Measurements from ENCODE around the gene ZSWIM5. TPM values are rescaled to one million over a fixed set of nuclear protein-coding genes. Genes with fewer than 3 reads are reported as not detected.
"Not testable (repeated sequence)": the region's sequence is repeated elsewhere in the genome, so short reads cannot be mapped to it uniquely, and the experiment has no call there.

Gene ZSWIM5
- total RNA-seq, 2 donors from 2014 or later: 3.6 to 4.4 TPM

DNA sequence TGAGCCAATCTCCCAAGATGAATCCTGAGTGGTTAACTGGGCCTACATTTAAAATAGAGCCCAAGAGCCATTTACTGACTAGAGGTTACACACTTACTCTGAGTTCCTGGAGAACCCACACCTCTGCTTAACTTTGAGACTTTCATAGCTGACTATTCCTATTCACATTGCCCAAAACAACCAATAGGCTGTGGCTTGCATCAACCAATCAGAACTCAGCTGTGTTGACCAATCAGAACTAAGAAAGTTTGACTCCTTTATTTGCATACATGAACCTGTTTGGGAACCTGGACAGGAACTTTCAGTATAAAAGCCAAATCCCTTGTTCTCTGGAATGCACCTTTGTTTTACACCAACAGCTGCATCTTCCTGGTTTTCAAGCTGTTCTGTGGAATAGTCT, 9.5 kb downstream of the ZSWIM5 start:
- ATAC-seq (no peak), DNase-seq (no peak)
- Histone ChIP-seq H3K27ac (no peak overlapping the region), H3K4me3 (no peak overlapping the region), H3K27me3 (no peaks in the 10 kb centered on the region), H3K36me3 (replicated peaks in 1 of 2; ENCODE audit: insufficient read depth in 1 of 2, low read depth in 2 of 2) (no peaks in the 10 kb centered on the region), H3K4me1 (no peaks in the 10 kb centered on the region), H3K9me3 (no peaks in the 10 kb centered on the region)
- no peak for TF ChIP-seq POLR2A (IDR thresholded peaks at IDR 0.05)
- TF ChIP-seq CTCF (IDR thresholded peaks at IDR 0.05): no peak
- intact Hi-C loops (cut with DNase I): no loop called here

DNA sequence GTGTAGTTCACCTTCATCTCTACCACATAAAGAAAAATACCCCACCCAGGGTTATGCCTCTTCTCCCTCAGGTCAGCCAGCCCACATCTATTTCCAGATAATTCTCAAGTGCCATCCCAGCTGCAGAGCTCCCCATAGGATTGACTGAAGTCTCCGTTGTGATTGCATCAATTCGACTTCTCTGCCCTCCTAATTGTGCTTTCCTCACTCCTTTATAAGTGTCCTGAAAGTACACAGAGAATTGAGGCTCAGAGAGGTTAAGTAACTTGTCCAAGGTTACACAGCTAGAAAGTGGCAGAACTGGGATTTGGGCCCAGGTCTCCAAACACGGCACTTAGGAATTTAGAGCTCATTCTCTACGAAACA, 15.0 kb downstream of the ZSWIM5 start:
- Histone ChIP-seq H3K36me3 (replicated peaks in 1 of 2; ENCODE audit: insufficient read depth in 1 of 2, low read depth in 2 of 2) (no peaks in the 10 kb centered on the region), H3K9me3 (no peaks in the 10 kb centered on the region), H3K27me3 (no peaks in the 10 kb centered on the region), H3K4me1 (no peaks in the 10 kb centered on the region), H3K4me3 (no peak overlapping the region), H3K27ac (no peak overlapping the region)
- ATAC-seq: no peak
- no peak for DNase-seq
- TF ChIP-seq CTCF (IDR thresholded peaks at IDR 0.05) (no peak), POLR2A (IDR thresholded peaks at IDR 0.05) (no peak)
- intact Hi-C loops (cut with DNase I): no loop called here
- WGBS, 2 donors: 80 to 85% methylated on average over 4 of the region's 4 CpGs

- no peak for ATAC-seq
- no peak overlapping the region for H3K4me3 ChIP-seq
- no peak for DNase-seq
- H3K9me3 ChIP-seq: no peaks in the 10 kb centered on the region
- no peaks in the 10 kb centered on the region for H3K36me3 ChIP-seq (replicated peaks in 1 of 2; ENCODE audit: insufficient read depth in 1 of 2, low read depth in 2 of 2)
- no peak overlapping the region for H3K27ac ChIP-seq
- intact Hi-C loops (cut with DNase I): no loop called here
- H3K4me1 ChIP-seq: no peaks in the 10 kb centered on the region
- WGBS, 2 donors: 95 to 96% methylated on average over 2 of the region's 2 CpGs
- H3K27me3 ChIP-seq: no peaks in the 10 kb centered on the region
- TF ChIP-seq CTCF (IDR thresholded peaks at IDR 0.05): no peak
- TF ChIP-seq POLR2A (IDR thresholded peaks at IDR 0.05): no peak
Measured at GRCh38 chr1:45187725-45188124, 18.7 kb downstream of the ZSWIM5 start.

DNA sequence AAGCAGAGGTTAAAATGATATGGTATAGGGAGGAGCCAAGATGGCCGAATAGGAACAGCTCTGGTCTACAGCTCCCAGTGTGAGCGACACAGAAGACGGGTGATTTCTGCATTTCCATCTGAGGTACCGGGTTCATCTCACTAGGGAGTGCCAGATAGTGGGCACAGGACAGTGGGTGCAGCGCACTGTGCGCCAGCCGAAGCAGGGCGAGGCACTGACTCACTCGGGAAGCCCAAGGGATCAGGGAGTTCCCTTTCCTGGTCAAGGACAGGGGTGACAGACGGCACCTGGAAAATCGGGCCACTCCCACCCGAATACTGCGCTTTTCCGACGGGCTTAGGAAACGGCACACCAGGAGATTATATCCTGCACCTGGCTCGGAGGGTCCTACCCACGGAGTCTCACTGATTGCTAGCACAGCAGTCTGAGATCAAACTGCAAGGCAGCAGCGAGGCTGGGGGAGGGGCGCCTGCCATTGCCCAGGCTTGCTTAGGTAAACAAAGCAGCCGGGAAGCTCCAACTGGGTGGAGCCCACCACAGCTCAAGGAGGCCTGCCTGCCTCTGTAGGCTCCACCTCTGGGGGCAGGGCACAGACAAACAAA, 26.4 kb downstream of the ZSWIM5 start:
- H3K9me3 ChIP-seq; intact Hi-C loops (cut with DNase I); H3K36me3 ChIP-seq (replicated peaks in 1 of 2; ENCODE audit: insufficient read depth in 1 of 2, low read depth in 2 of 2); H3K4me3 ChIP-seq; ATAC-seq; H3K27ac ChIP-seq; DNase-seq; H3K27me3 ChIP-seq: not testable (repeated sequence)
- 98 to 99% methylated on average over 13 to 19 of the region's 21 CpGs for WGBS, 2 donors
- peaks cover 13% of the 10 kb centered on the region for H3K4me1 ChIP-seq

DNA sequence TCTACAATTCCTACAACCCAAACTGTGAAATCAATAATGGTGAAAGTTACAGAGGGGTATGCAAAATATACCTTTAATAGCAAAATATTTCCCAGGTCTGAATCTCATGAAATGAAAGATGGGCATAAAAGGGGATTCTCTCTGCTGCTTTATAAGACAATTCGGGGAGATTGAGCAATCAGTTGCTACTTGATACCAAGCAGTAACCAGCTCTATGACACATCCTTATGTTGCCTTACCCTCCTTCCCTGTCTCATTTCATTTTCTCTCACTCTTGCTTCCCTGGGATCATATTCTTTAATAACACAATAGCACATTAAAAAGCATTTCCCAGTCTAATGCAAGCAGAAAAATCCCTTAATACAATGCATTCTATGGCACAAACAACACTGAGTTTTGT, 29.0 kb downstream of the ZSWIM5 start:
- Histone ChIP-seq H3K4me3 (no peak overlapping the region), H3K9me3 (no peaks in the 10 kb centered on the region), H3K36me3 (replicated peaks in 1 of 2; ENCODE audit: insufficient read depth in 1 of 2, low read depth in 2 of 2) (no peaks in the 10 kb centered on the region), H3K4me1 (peaks cover 30% of the 10 kb centered on the region), H3K27ac (no peak overlapping the region), H3K27me3 (no peaks in the 10 kb centered on the region)
- intact Hi-C loops (cut with DNase I): no loop called here
- ATAC-seq: no peak
- WGBS, 2 donors: 84 to 96% methylated on average over 1 of the region's 1 CpG
- DNase-seq: no peak
- TF ChIP-seq CTCF (IDR thresholded peaks at IDR 0.05) (no peak), POLR2A (IDR thresholded peaks at IDR 0.05) (no peak)

Data from body of pancreas (tissue), 4 donors.